ENCODE results near the gene RAB36.

DNA sequence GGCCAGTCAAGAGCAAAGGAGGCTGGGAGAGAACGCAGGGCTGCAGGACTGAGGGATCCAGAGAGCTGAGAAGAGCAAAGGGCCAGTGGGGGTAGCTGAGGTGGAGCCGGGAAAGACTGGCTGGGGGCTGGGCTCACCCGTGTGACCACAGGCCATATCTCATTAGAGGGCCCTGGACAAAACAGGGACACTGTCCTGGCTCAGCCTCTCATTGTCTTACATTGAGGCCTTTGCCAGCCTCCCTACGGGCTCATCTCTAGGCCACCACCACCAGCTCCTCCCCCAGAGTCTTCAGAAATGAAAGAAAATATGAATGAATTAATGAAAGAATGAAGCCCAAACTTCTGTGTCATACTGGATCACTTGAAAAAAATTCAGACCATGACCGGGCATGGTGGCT is 9.2 kb downstream of the RAB36 start:
- TF ChIP-seq, protein P1, sequence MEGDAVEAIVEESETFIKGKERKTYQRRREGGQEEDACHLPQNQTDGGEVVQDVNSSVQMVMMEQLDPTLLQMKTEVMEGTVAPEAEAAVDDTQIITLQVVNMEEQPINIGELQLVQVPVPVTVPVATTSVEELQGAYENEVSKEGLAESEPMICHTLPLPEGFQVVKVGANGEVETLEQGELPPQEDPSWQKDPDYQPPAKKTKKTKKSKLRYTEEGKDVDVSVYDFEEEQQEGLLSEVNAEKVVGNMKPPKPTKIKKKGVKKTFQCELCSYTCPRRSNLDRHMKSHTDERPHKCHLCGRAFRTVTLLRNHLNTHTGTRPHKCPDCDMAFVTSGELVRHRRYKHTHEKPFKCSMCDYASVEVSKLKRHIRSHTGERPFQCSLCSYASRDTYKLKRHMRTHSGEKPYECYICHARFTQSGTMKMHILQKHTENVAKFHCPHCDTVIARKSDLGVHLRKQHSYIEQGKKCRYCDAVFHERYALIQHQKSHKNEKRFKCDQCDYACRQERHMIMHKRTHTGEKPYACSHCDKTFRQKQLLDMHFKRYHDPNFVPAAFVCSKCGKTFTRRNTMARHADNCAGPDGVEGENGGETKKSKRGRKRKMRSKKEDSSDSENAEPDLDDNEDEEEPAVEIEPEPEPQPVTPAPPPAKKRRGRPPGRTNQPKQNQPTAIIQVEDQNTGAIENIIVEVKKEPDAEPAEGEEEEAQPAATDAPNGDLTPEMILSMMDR (IDR thresholded peaks at IDR 0.05 in 4 of 5, conservative IDR thresholded peaks at IDR 0.05 in 1 of 5): no peak
- no peak for TF ChIP-seq POLR2A (IDR thresholded peaks at IDR 0.05)

All from gastrocnemius medialis (tissue), 4 donors.